Brain microvascular endothelial cell (primary cell): Measurements from ENCODE around the gene TMEM86B.

Source experiments
- DNase-seq: peaks from one replicate; pipeline ENCODE4 v3.0.0-alpha.2; 2020
- H3K27ac ChIP-seq: fragments of 250-450 bp; sonication (Bioruptor Pico); 2 replicates; pipeline ENCODE4 v1.5.1; 2020; ENCODE audit warnings: mild to moderate bottlenecking, moderate library complexity
- H3K27me3 ChIP-seq: fragments of 250-450 bp; sonication (Bioruptor Pico); replicated peaks from 2 replicates; pipeline ENCODE4 v1.5.1; 2020; ENCODE audit warnings: mild to moderate bottlenecking
- H3K36me3 ChIP-seq: fragments of 250-450 bp; sonication (Bioruptor Pico); replicated peaks from 2 replicates; pipeline ENCODE4 v1.5.1; 2020; ENCODE audit warnings: mild to moderate bottlenecking
- H3K4me3 ChIP-seq: 2 replicates; pipeline ENCODE4 v1.5.1; 2011; ENCODE audit warnings: low read depth, mild to moderate bottlenecking, control low read depth, low read length, moderate library complexity
- CTCF ChIP-seq: IDR thresholded peaks from 2 replicates; pipeline ENCODE4 v1.5.1; 2011; ENCODE audit warnings: low read depth, mild to moderate bottlenecking, moderate library complexity, low read length, control low read depth, inconsistent platforms; ENCODE audit errors: missing control alignments
- in situ Hi-C: cut with HindIII; loops from 2 replicates; pipeline ENCODE4 v1.10.0; 2017; ENCODE audit warnings: low sequenced_read_pairs, low pct_ligation_motif_present

TMEM86B gene

DNA sequence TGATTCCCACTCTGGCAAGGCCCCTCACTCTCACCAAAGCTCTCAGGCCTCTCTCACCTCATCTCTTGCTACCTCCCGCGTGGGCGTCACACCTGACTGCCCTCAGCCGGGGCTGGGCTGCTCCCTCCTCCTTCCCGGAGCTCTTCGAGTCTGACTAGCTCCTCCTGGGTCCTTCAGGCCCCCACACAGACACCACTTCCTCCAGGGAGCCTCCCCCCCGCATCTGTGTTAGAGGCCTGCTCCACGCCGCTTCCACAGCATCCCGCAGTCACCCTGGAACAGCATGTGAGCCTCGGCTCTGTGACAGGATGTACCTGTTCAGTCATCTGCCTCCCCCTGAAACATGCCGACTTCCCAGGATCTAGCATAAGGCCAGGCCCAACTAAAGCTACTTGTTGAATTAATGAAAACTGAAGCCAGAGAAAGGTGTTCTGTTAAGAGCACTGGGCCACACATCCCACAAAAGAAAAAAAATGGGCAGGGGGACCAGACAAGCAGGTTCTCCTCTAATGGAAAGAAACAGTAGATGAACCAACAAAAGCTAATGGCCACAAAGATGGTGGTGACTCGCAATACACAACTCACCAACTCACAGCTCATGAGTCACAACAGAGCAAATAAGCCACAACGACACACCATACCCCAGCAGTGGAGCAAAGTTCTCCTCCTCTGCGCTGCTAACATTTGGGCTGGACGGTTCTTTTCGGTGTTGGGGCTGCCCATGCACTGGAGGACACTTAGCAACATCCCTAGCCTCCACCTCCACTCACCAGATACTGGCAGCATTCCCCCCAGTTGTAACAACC lies 27.3 kb upstream of the TMEM86B start:
- H3K36me3 ChIP-seq, result no peaks in the 10 kb centered on the region
- H3K27me3 ChIP-seq, result no peaks in the 10 kb centered on the region
- in situ Hi-C loops, result no loop called here
- TF ChIP-seq CTCF, result no peak
- no peak overlapping the region for H3K4me3 ChIP-seq
- H3K27ac ChIP-seq, result no peak overlapping the region
- peak; percentile 15 for DNase-seq

- Histone ChIP-seq H3K36me3 (no peaks in the 10 kb centered on the region), H3K27me3 (no peaks in the 10 kb centered on the region), H3K4me3 (no peak overlapping the region), H3K27ac (no peak overlapping the region)
- no peak for TF ChIP-seq CTCF
- DNase-seq, result no peak
- in situ Hi-C loops, result no loop called here
Measured at GRCh38 chr19:55254625-55254977, 26.0 kb upstream of the TMEM86B start.

GRCh38 chr19:55253842-55254624 lies 25.5 kb upstream of the TMEM86B start:
- DNase-seq, result no peak

GRCh38 chr19:55252760-55253663 lies 24.4 kb upstream of the TMEM86B start:
- no peak for TF ChIP-seq CTCF
- in situ Hi-C loops, result no loop called here
- H3K4me3 ChIP-seq, result no peak overlapping the region
- H3K27ac ChIP-seq, result no peak overlapping the region
- no peak for DNase-seq
- no peaks in the 10 kb centered on the region for H3K27me3 ChIP-seq
- H3K36me3 ChIP-seq, result no peaks in the 10 kb centered on the region

More at GRCh38 chr19:55253842-55254624, 25.5 kb upstream of the TMEM86B start:
- Histone ChIP-seq H3K27ac (no peak overlapping the region), H3K36me3 (no peaks in the 10 kb centered on the region), H3K4me3 (no peak overlapping the region), H3K27me3 (no peaks in the 10 kb centered on the region)
- in situ Hi-C loops, result no loop called here
- no peak for TF ChIP-seq CTCF

DNA sequence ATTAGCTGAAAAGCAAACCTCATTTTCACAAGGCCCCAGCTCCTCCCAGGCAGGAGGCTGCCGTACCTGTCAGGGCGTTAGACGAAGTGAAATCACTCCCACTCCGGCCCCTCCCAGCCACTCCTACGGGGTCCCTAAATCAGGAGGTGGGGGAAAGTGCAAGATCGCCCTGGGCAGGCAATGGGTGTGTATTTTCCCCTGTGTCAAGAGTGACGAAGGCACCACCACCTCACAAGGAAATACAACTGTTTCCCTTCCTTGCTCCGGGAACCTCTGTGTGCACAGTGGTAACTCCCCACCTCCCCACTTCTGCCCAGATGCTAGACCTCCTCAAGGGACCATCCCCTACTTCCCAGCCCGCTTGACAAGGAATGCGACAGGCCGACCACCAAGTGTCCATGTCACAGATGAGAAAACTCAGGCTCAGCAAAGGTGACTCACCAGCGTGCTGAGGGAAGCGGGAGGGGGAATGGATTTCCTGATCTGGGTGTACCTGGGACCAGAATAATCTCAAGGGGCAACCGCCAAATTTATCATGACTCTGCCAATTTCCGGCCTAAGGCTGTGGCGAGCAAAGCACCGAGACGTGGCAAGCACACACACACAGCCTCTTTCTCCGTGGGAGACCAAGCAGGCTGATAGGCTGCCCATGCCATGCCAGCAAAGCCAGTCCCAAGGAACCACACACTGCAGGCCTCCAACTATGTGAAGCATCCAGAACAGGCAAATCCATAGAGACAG lies 22.9 kb upstream of the TMEM86B start:
- no peak for TF ChIP-seq CTCF
- Histone ChIP-seq H3K4me3 (no peak overlapping the region), H3K27ac (no peak overlapping the region), H3K36me3 (peaks cover 2% of the 10 kb centered on the region), H3K27me3 (no peaks in the 10 kb centered on the region)
- in situ Hi-C loops, result no loop called here
- DNase-seq, result peak; percentile 14
